ENCODE results near the gene BCDIN3D. TPM values are rescaled to one million over a fixed set of nuclear protein-coding genes. Genes with fewer than 3 reads are reported as not detected.

Gene BCDIN3D
- total and polyA plus RNA-seq, 2 of the 8 experiments (the other 6 are each of a cell fraction or from before 2014, with no cell fraction given) = 1.6 to 2.4 TPM

DNA sequence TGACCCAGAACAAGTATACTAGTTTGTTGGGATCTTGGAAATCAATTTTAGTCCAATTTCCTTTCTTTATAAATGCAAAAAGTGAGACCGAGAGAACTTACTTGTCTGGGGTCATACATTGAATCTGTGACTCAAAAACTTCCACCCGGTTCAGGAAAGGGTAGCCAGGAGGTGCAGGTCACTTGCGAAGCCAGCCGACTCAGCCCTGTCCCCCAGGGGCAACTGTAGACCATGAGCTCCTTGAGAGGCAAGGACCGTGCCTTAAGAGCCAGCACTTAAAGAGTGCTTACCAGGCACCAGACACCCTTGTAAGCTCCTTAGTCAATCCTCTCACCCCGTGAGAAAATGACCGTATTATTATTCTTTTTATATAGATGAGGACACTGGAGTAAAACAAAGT, 505 bp upstream of the BCDIN3D start (continued):
- TF ChIP-seq, protein P1, sequence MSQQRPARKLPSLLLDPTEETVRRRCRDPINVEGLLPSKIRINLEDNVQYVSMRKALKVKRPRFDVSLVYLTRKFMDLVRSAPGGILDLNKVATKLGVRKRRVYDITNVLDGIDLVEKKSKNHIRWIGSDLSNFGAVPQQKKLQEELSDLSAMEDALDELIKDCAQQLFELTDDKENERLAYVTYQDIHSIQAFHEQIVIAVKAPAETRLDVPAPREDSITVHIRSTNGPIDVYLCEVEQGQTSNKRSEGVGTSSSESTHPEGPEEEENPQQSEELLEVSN (IDR thresholded peaks at IDR 0.05) = no peak
- TF ChIP-seq FOSL1 (IDR thresholded peaks at IDR 0.05; ENCODE audit: insufficient read depth, low read depth, low read length) = no peak
- no peak for TF ChIP-seq HDAC6 (IDR thresholded peaks at IDR 0.05; ENCODE audit: low read depth, low read length)
- TF ChIP-seq, protein P2, sequence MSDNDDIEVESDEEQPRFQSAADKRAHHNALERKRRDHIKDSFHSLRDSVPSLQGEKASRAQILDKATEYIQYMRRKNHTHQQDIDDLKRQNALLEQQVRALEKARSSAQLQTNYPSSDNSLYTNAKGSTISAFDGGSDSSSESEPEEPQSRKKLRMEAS (IDR thresholded peaks at IDR 0.05) = no peak
- no peak for TF ChIP-seq TCF12 (IDR thresholded peaks at IDR 0.05; ENCODE audit: low read depth, low read length)
- no peak for TF ChIP-seq MAFK (IDR thresholded peaks at IDR 0.05; ENCODE audit: low read depth, low read length)
- TF ChIP-seq SIX5 (IDR thresholded peaks at IDR 0.05; ENCODE audit: low read depth, low read length) = no peak
- no peak for TF ChIP-seq RFX5 (IDR thresholded peaks at IDR 0.05; ENCODE audit: borderline replicate concordance, low read depth, low read length)
- TF ChIP-seq KDM5A (IDR thresholded peaks at IDR 0.05; ENCODE audit: low read length) = no peak

All from H1 (cell line).